ENCODE data around the gene RAET1E. TPM values are rescaled to one million over a fixed set of nuclear protein-coding genes. Genes with fewer than 3 reads are reported as not detected.

The RAET1E gene
- total and polyA plus RNA-seq, 2 donors (not counting 1 experiment from before 2014, with no cell fraction given): not detected

DNA sequence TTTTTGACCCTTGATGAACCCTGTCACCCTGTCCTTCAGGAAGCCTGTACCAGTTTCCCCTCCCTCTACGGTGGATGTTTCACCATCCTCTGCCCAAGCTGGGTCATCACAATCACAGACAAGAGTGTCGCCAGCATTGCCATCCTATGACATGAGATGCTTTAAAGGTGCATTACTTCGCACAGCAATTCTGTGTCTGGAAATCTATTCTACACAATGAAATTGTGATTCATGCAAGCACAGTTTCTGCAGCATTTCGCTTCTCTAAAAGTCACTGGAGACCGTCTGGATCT lies 41.4 kb upstream of the RAET1E start:
- peaks cover 69% of the 10 kb centered on the region for H3K27me3 Mint-ChIP-seq
- intact Hi-C loops (cut with micrococcal nuclease): loop anchor here (2.0 kb wide), 1 partner anchor 23 kb away; the partner anchor contains the start of gene ULBP1
- no peaks in the 10 kb centered on the region for H3K79me2 ChIP-seq (ENCODE audit: control insufficient read depth, insufficient read depth, low read length)
- no peaks in the 10 kb centered on the region for H3K36me3 ChIP-seq (replicated peaks in 1 of 2; ENCODE audit: control extremely low read depth in 1 of 2, control insufficient read depth in 1 of 2, extremely low read depth in 1 of 2, insufficient read depth in 2 of 2, low read length in 1 of 2)
- DNase-seq (no peak), ATAC-seq (ENCODE audit: low read depth) (no peak)
- H3K9me3 ChIP-seq (ENCODE audit: control extremely low read depth in 1 of 3, control insufficient read depth in 2 of 3, insufficient read depth in 1 of 3, low read length in 2 of 3): peaks cover 0 to 33% (median 0%) of the 10 kb centered on the region in 3 donors
- 29% methylated on average over 3 of the region's 5 CpGs for WGBS (ENCODE audit: insufficient coverage)
- no peaks in the 10 kb centered on the region for H4K20me1 ChIP-seq (ENCODE audit: control insufficient read depth, insufficient read depth, low read length, poor library complexity, severe bottlenecking)
- H3K9ac ChIP-seq (ENCODE audit: low read length): peak overlapping the region; percentile 55
- no peak overlapping the region for H2AFZ ChIP-seq (ENCODE audit: insufficient read depth, low read depth, low read length, poor library complexity, severe bottlenecking)
- H3K4me2 ChIP-seq (replicated peaks; ENCODE audit: low read depth, low read length, poor library complexity, severe bottlenecking): peak overlapping the region; percentile 85
- H3K4me3 ChIP-seq (ENCODE audit: control extremely low read depth in 1 of 5, extremely low read depth in 1 of 5, insufficient read depth in 1 of 5, low read depth in 2 of 5, low read length in 4 of 5): peak overlapping the region in 2 of 5 experiments; percentile 48 to 54
- peaks cover 43 to 52% of the 10 kb centered on the region in 2 donors for H3K4me1 ChIP-seq (ENCODE audit: control insufficient read depth in 2 of 2, insufficient read depth in 2 of 2, low read length in 2 of 2)
- POLR2A ChIA-PET: no interaction called here
- no peaks in the 10 kb centered on the region for H3K9me3 Mint-ChIP-seq (ENCODE audit: insufficient read depth)
- CTCF ChIA-PET: no interaction called here
- peaks cover 2 to 83% (median 60%) of the 10 kb centered on the region in 4 experiments for H3K27me3 ChIP-seq (replicated peaks in 1 of 4; ENCODE audit: control extremely low read depth in 1 of 4, control insufficient read depth in 3 of 4, insufficient read depth in 4 of 4, low read length in 3 of 4)
- H3K4me3 Mint-ChIP-seq: peak overlapping the region; percentile 88
- no peak for TF ChIP-seq EZH2 (IDR thresholded peaks at IDR 0.05; ENCODE audit: borderline replicate concordance, insufficient read depth, low read depth, low read length, poor library complexity, severe bottlenecking)
- TF ChIP-seq, protein P1, sequence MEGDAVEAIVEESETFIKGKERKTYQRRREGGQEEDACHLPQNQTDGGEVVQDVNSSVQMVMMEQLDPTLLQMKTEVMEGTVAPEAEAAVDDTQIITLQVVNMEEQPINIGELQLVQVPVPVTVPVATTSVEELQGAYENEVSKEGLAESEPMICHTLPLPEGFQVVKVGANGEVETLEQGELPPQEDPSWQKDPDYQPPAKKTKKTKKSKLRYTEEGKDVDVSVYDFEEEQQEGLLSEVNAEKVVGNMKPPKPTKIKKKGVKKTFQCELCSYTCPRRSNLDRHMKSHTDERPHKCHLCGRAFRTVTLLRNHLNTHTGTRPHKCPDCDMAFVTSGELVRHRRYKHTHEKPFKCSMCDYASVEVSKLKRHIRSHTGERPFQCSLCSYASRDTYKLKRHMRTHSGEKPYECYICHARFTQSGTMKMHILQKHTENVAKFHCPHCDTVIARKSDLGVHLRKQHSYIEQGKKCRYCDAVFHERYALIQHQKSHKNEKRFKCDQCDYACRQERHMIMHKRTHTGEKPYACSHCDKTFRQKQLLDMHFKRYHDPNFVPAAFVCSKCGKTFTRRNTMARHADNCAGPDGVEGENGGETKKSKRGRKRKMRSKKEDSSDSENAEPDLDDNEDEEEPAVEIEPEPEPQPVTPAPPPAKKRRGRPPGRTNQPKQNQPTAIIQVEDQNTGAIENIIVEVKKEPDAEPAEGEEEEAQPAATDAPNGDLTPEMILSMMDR (IDR thresholded peaks at IDR 0.05): no peak
- no peak overlapping the region for H3K27ac ChIP-seq (ENCODE audit: low read length in 2 of 2)
- peaks cover 43% of the 10 kb centered on the region for H3K4me1 Mint-ChIP-seq
- peak overlapping the region; percentile 58 for H3K27ac Mint-ChIP-seq

GRCh38 chr6:149938571-149939355 lies 40.9 kb upstream of the RAET1E start:
- peaks cover 2 to 83% (median 63%) of the 10 kb centered on the region in 4 experiments for H3K27me3 ChIP-seq (replicated peaks in 1 of 4; ENCODE audit: control extremely low read depth in 1 of 4, control insufficient read depth in 3 of 4, insufficient read depth in 4 of 4, low read length in 3 of 4)
- H3K9me3 ChIP-seq (ENCODE audit: control extremely low read depth in 1 of 3, control insufficient read depth in 2 of 3, insufficient read depth in 1 of 3, low read length in 2 of 3): peaks cover 0 to 33% (median 0%) of the 10 kb centered on the region in 3 donors
- intact Hi-C loops (cut with micrococcal nuclease): loop anchor here (2.0 kb wide), 1 partner anchor 24 kb away; the partner anchor contains the start of gene ULBP1
- Mint-ChIP-seq H3K4me1 (peaks cover 43% of the 10 kb centered on the region), H3K27ac (peak overlapping the region; percentile 58), H3K4me3 (peak overlapping the region; percentile 88), H3K9me3 (ENCODE audit: insufficient read depth) (no peaks in the 10 kb centered on the region), H3K27me3 (peaks cover 73% of the 10 kb centered on the region)
- CTCF ChIA-PET: interaction anchor here (0.8 kb wide), 1 partner anchor 78 kb away, joined by 3 read pairs; no protein-coding TSS in a partner anchor
- peak overlapping the region in 4 of 5 experiments; percentile 48 to 59 (median 53) for H3K4me3 ChIP-seq (ENCODE audit: control extremely low read depth in 1 of 5, extremely low read depth in 1 of 5, insufficient read depth in 1 of 5, low read depth in 2 of 5, low read length in 4 of 5)
- peak; percentile 49 for ATAC-seq (ENCODE audit: low read depth)
- DNase-seq: peak; percentile 94
- POLR2A ChIA-PET: no interaction called here
- no peak overlapping the region for H3K27ac ChIP-seq (ENCODE audit: low read length in 2 of 2)
- H3K4me1 ChIP-seq (ENCODE audit: control insufficient read depth in 2 of 2, insufficient read depth in 2 of 2, low read length in 2 of 2): peaks cover 43 to 52% of the 10 kb centered on the region in 2 donors
- WGBS (ENCODE audit: insufficient coverage): 1% methylated on average over 54 of the region's 58 CpGs
- H3K4me2 ChIP-seq (replicated peaks; ENCODE audit: low read depth, low read length, poor library complexity, severe bottlenecking): peak overlapping the region; percentile 85
- H2AFZ ChIP-seq (ENCODE audit: insufficient read depth, low read depth, low read length, poor library complexity, severe bottlenecking): peak overlapping the region; percentile 61
- TF ChIP-seq, protein P1 (IDR thresholded peaks at IDR 0.05): no peak
- no peak for TF ChIP-seq EZH2 (IDR thresholded peaks at IDR 0.05; ENCODE audit: borderline replicate concordance, insufficient read depth, low read depth, low read length, poor library complexity, severe bottlenecking)
- peak overlapping the region; percentile 55 for H3K9ac ChIP-seq (ENCODE audit: low read length)
- H4K20me1 ChIP-seq (ENCODE audit: control insufficient read depth, insufficient read depth, low read length, poor library complexity, severe bottlenecking): no peaks in the 10 kb centered on the region
- H3K79me2 ChIP-seq (ENCODE audit: control insufficient read depth, insufficient read depth, low read length): no peaks in the 10 kb centered on the region
- no peaks in the 10 kb centered on the region for H3K36me3 ChIP-seq (replicated peaks in 1 of 2; ENCODE audit: control extremely low read depth in 1 of 2, control insufficient read depth in 1 of 2, extremely low read depth in 1 of 2, insufficient read depth in 2 of 2, low read length in 1 of 2)

All from B cell (primary cell).